HUES64 (cell line): ENCODE results near the gene HYAL1.

ENCODE experiments used
- H3K27ac ChIP-seq: 2 replicates; pipeline ENCODE4 v1.7.0; 2013; ENCODE audit warnings: low read depth, low read length, inconsistent platforms
- H3K27me3 ChIP-seq: 2 replicates; pipeline ENCODE4 v1.6.1; 2013; ENCODE audit warnings: mild to moderate bottlenecking, low read length; ENCODE audit not compliant: insufficient read depth
- H3K36me3 ChIP-seq: 2 replicates; pipeline ENCODE4 v1.6.1; 2013; ENCODE audit warnings: mild to moderate bottlenecking, low read length; ENCODE audit not compliant: insufficient read depth
- H3K4me1 ChIP-seq: 2 replicates; pipeline ENCODE4 v1.6.1; 2013; ENCODE audit warnings: mild to moderate bottlenecking, low read length, moderate library complexity; ENCODE audit not compliant: insufficient read depth
- H3K4me3 ChIP-seq: 2 replicates; pipeline ENCODE4 v1.5.1; 2013; ENCODE audit warnings: mild to moderate bottlenecking, low read length, moderate library complexity
- H3K9ac ChIP-seq: 2 replicates; pipeline ENCODE4 v1.6.1; 2013; ENCODE audit warnings: mild to moderate bottlenecking, low read depth, low read length
- H3K9me3 ChIP-seq: 2 replicates; pipeline ENCODE4 v1.6.1; 2013; ENCODE audit warnings: low read depth, low read length; ENCODE audit not compliant: insufficient read depth
- WGBS: fragments of 150-250, 120-280 bp; methylation state at CpG from one replicate; pipeline ENCODE4 v1.1.7; 2013; ENCODE audit warnings: missing lambda C conversion rate; 5-methylcytosine and 5-hydroxymethylcytosine counted together

The HYAL1 gene

GRCh38 chr3:50341996-50342650 lies 38.7 kb upstream of the HYAL1 start:
- Histone ChIP-seq H3K27me3 (peaks cover 73% of the 10 kb centered on the region), H3K4me1 (0 out of 2 replicates have a peak, but pooled peaks cover 6% of the 10 kb centered on the region), H3K4me3 (no peak overlapping the region), H3K27ac (no peak overlapping the region), H3K36me3 (no peaks in the 10 kb centered on the region), H3K9ac (no peak overlapping the region), H3K9me3 (no peaks in the 10 kb centered on the region)
- WGBS, result 92% methylated on average over 13 of the region's 13 CpGs

DNA sequence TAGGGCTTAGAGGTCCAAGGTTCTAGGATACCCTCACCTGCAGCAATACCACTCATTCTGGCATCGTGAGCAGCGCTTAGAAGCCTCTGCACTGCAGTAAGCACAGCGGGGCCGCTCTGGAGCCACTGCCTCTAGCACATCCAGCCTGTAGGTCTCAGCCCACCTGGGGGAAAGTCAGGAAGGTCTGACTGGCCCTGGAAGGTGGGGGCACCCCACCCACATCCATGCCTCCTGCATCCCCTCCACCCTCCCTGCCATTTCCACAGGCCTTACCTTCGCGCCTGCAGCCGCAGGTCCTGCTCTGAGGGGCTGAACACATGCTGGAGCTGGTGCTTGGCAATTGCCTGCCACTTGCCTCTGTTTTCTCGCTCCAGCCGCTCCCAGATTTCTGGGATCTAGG lies 38.2 kb upstream of the HYAL1 start:
- no peak overlapping the region for H3K9ac ChIP-seq
- 0 out of 2 replicates have a peak, but pooled peaks cover 6% of the 10 kb centered on the region for H3K4me1 ChIP-seq
- H3K27me3 ChIP-seq, result peaks cover 72% of the 10 kb centered on the region
- no peaks in the 10 kb centered on the region for H3K36me3 ChIP-seq
- no peak overlapping the region for H3K27ac ChIP-seq
- WGBS, result 90% methylated on average over 9 of the region's 9 CpGs
- H3K9me3 ChIP-seq, result no peaks in the 10 kb centered on the region
- H3K4me3 ChIP-seq, result no peak overlapping the region

- peaks cover 64% of the 10 kb centered on the region for H3K27me3 ChIP-seq
- H3K4me1 ChIP-seq, result 0 out of 2 replicates have a peak, but pooled peaks cover 12% of the 10 kb centered on the region
- H3K9me3 ChIP-seq, result no peaks in the 10 kb centered on the region
- WGBS, result 8% methylated on average over 85 of the region's 85 CpGs
- H3K27ac ChIP-seq, result no peak within 1 kb of the TSS
- peak within 1 kb of the TSS; percentile 39; the same call in 1 of the 2 replicates for H3K9ac ChIP-seq
- peak within 1 kb of the TSS; percentile 57 for H3K4me3 ChIP-seq
- no peaks in the 10 kb centered on the region for H3K36me3 ChIP-seq
These were observed 37.3 kb upstream of the HYAL1 start, which contains the start of gene RASSF1 for GRCh38 chr3:50340448-50341329. TSS of gene RASSF1 (minus strand) at chr3:50340836. CDS start at chr3:50340805, 31 bp downstream.

- no peaks in the 10 kb centered on the region for H3K9me3 ChIP-seq
- peaks cover 59% of the 10 kb centered on the region for H3K27me3 ChIP-seq
- WGBS, result 26% methylated on average over 9 of the region's 9 CpGs
- no peak overlapping the region for H3K27ac ChIP-seq
- no peak overlapping the region; the same call in 1 of the 2 replicates for H3K9ac ChIP-seq
- no peaks in the 10 kb centered on the region for H3K36me3 ChIP-seq
- 0 out of 2 replicates have a peak, but pooled peaks cover 12% of the 10 kb centered on the region for H3K4me1 ChIP-seq
- peak overlapping the region; percentile 57 for H3K4me3 ChIP-seq
These were observed 36.7 kb upstream of the HYAL1 start for GRCh38 chr3:50340147-50340447.

DNA sequence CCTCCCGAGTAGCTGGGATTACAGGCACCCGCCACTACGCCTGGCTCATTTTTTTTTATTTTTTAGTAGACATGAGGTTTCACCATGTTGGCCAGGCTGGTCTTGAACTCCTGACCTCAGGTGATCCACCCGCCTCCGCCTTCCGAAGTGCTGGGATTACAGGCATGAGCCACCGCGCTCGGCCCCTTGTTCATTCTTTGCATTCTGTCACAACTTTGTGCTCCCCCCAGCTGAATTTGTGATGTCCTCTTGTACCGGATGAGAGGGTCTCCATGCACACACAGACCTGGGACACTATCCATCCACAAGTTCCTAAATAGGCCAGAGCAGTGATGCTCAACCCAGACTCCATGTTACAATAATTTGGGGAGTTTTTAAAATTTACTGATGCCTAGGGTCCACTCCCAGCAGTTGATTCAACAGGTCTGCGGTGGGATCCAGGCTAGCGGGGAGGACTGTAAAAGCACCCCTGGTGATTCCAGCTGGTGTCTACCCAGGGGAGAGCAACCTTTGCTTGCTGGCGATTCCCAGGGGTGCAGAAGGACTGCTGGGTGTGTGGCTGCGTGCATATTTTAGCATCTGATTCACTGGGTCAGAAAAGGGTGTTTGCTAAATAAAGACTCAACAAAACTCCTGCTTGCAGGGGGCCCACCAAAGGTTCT lies 36.2 kb upstream of the HYAL1 start:
- 88% methylated on average over 14 of the region's 14 CpGs for WGBS
- Histone ChIP-seq H3K27me3 (peaks cover 54% of the 10 kb centered on the region), H3K4me3 (peak overlapping the region; percentile 57), H3K36me3 (no peaks in the 10 kb centered on the region), H3K9me3 (no peaks in the 10 kb centered on the region), H3K4me1 (0 out of 2 replicates have a peak, but pooled peaks cover 12% of the 10 kb centered on the region), H3K27ac (no peak overlapping the region), H3K9ac (no peak overlapping the region)

DNA sequence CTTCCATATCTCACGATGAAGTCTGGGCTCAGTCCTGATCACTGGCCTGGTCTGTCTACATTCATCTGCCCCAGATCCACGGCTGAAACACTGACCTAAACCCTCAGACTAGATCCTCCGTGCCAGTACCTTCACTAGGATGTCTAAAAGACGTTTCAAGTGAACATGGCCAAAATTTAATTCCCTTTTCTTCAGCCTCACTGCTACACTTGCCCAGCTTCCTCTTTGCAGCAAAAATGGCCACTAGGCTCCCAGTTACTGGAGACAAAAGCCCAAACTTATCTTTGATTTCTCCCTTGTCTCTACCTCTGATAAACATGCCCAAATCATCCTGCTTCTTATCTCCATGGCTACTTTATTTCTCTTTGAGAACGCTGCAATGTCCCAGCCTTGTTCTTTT lies 35.6 kb upstream of the HYAL1 start:
- no peak overlapping the region for H3K4me3 ChIP-seq
- H3K27me3 ChIP-seq, result peaks cover 52% of the 10 kb centered on the region
- H3K4me1 ChIP-seq, result 0 out of 2 replicates have a peak, but pooled peaks cover 12% of the 10 kb centered on the region
- H3K9me3 ChIP-seq, result no peaks in the 10 kb centered on the region
- no peak overlapping the region for H3K27ac ChIP-seq
- no peak overlapping the region for H3K9ac ChIP-seq
- 91% methylated on average over 5 of the region's 5 CpGs for WGBS
- 0 out of 2 replicates have a peak, but pooled peaks cover under 1% of the 10 kb centered on the region for H3K36me3 ChIP-seq

DNA sequence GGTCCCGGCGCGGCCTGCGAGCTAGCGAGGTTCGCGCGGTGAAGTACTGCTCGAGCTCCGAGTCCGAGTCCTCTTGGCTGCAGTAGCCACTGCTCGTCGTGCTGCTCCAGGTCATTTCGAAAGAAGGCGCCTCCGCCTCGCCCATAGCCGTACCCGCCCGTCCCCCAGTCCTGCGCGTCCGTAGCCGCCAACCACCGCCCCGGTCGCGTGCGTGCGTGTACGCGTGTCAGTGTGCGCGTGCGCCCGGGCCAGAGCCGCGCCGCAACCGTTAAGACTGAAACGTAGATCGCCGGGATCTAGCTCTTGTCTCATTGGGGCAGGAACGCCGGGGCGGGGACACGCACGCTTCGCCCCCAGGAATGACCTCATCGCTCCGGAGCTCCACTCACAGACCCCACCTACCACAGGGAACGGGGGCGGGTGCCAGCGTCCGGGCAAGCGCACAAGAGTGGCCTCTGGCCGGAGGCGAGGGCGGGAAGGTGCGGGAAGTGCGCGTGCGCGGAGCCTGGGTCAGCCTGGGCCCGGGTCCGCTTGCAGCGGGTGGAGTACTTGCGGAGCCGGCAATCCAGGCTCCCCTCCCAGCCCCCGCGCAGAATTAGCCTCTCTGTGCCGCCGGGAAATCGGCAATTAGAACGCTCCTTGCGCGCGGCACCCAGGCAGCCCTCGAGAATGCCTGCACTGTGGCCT lies 33.9 kb upstream of the HYAL1 start:
- Histone ChIP-seq H3K9ac (peak overlapping the region; percentile 82), H3K4me1 (0 out of 2 replicates have a peak, but pooled peaks cover 12% of the 10 kb centered on the region), H3K27me3 (peaks cover 43% of the 10 kb centered on the region), H3K27ac (peak overlapping the region; percentile 91; the same call in 1 of the 2 replicates), H3K4me3 (peak overlapping the region; percentile 85), H3K36me3 (peaks cover 7% of the 10 kb centered on the region), H3K9me3 (no peaks in the 10 kb centered on the region)
- under 1% methylated on average over 79 of the region's 79 CpGs for WGBS

- peaks cover 14% of the 10 kb centered on the region for H3K36me3 ChIP-seq
- WGBS, result 1% methylated on average over 31 of the region's 31 CpGs
- peak overlapping the region; percentile 91; the same call in 1 of the 2 replicates for H3K27ac ChIP-seq
- peak overlapping the region; percentile 85 for H3K4me3 ChIP-seq
- H3K27me3 ChIP-seq, result peaks cover 36% of the 10 kb centered on the region
- no peaks in the 10 kb centered on the region for H3K9me3 ChIP-seq
- H3K9ac ChIP-seq, result peak overlapping the region; percentile 82
- 0 out of 2 replicates have a peak, but pooled peaks cover 12% of the 10 kb centered on the region for H3K4me1 ChIP-seq
These were observed 33.2 kb upstream of the HYAL1 start for GRCh38 chr3:50336452-50337174.

DNA sequence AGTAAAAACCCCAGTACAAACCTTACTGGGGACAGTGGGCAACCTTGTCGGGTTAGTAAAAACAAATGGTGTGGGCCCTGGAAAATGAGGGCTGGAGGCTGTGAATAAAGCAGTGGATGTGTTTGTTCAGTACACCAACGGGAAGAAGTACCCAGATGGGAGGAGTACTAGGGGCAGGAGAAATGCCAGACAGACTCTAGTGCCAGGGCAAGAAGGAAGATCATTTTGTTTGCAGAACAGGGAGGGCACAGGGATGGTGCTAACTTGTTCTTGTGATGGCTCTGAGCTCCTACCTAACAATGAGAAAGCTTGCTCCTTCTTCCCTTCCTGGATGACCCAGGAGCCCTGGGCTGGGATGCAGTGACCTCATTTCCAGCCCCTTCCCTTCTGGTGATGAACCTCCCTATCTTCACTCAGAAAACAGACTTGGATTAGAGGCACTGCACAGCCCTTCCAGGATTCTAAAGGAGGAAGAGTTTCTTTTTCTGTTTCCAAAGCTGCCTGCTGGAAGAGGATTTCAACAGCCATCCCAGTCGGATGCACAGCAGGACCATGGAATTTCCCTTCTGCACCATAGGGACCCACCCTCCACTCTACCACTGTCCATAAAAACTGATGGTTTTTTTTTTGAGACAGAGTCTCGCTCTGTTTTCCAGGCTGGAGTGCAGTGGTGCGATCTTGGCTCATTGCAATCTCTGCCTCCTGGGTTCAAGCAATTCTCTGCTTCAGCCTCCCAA lies 31.1 kb upstream of the HYAL1 start:
- WGBS, result 90% methylated on average over 5 of the region's 5 CpGs
- Histone ChIP-seq H3K9ac (no peak overlapping the region), H3K27me3 (peaks cover 15% of the 10 kb centered on the region), H3K4me1 (0 out of 2 replicates have a peak, but pooled peaks cover 6% of the 10 kb centered on the region), H3K9me3 (no peaks in the 10 kb centered on the region), H3K4me3 (no peak overlapping the region), H3K27ac (no peak overlapping the region), H3K36me3 (peaks cover 35% of the 10 kb centered on the region)
